Measurements from ENCODE around the gene ADSL.

The ADSL gene

DNA sequence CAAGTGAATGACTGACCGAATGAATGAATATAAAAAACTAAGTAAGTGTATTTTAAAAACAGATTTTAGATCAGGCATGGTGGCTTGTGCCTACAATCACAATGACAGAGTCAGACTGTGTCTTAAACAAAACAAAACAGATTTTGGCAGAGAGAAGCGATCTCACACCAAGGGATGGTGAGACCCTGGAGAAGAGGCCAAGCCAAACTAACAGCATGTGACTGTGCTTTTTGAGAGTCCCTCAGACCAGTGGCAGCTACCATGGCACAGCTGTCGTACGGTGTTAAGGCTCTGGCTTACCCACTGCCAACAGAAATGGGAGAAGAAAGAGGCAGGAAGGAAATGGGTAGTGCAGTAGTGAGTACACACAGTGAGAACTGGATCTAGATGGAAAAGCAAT, 84.7 kb downstream of the ADSL start:
- TF ChIP-seq, protein P1, sequence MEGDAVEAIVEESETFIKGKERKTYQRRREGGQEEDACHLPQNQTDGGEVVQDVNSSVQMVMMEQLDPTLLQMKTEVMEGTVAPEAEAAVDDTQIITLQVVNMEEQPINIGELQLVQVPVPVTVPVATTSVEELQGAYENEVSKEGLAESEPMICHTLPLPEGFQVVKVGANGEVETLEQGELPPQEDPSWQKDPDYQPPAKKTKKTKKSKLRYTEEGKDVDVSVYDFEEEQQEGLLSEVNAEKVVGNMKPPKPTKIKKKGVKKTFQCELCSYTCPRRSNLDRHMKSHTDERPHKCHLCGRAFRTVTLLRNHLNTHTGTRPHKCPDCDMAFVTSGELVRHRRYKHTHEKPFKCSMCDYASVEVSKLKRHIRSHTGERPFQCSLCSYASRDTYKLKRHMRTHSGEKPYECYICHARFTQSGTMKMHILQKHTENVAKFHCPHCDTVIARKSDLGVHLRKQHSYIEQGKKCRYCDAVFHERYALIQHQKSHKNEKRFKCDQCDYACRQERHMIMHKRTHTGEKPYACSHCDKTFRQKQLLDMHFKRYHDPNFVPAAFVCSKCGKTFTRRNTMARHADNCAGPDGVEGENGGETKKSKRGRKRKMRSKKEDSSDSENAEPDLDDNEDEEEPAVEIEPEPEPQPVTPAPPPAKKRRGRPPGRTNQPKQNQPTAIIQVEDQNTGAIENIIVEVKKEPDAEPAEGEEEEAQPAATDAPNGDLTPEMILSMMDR (IDR thresholded peaks at IDR 0.05; ENCODE audit: control insufficient read depth, extremely low read depth, insufficient read depth) = no peak
- H3K4me3 ChIP-seq (ENCODE audit: low read depth, low read length) = no peak overlapping the region
- DNase-seq (ENCODE audit: low read depth) = no peak

DNA sequence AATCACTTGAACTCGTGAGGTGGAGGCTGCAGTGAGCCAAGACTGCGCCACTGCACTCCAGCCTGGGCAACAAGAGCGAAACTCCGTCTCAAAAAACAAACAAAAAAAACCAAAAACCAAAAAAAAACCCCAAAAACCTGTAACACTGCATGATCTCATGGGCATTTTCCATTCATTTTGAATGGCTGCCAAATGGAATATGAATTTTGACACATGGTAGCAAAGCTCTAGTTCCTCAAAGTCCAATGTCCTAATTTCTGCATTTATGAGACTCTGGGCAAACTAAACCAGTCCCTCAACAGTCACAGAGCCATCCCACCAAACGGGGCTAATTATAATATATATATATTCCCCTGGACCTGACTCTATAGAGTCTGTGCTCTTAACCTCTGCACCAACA, 85.9 kb downstream of the ADSL start:
- TF ChIP-seq, protein P1 (IDR thresholded peaks at IDR 0.05; ENCODE audit: control insufficient read depth, extremely low read depth, insufficient read depth) = no peak
- DNase-seq (ENCODE audit: low read depth) = no peak

DNA sequence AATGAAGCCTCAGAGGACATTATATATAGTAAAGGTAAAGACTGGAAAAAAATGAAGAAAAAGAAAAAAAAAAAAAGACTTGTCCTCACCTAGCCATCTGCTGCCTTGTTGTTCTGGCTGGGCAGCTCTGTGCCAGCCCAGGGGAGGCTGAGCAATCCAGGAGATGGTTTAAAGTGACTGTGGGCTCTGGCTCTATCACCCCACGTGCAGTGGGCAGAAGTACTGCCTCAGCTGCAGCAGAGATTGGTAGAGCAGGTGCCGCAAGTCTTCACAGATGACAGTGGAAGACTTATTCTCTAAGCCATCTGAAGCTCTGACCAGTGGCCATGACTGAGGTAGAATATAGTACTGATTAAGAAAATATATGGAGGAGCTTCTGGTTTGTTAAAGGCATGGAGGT, 86.3 kb downstream of the ADSL start:
- TF ChIP-seq, protein P1 (IDR thresholded peaks at IDR 0.05; ENCODE audit: control insufficient read depth, extremely low read depth, insufficient read depth) = no peak
- H3K4me3 ChIP-seq (ENCODE audit: low read depth, low read length) = no peak overlapping the region

More for the DNA sequence above, 85.9 kb downstream of the ADSL start:
- H3K4me3 ChIP-seq (ENCODE audit: low read depth, low read length) = no peak overlapping the region

DNA sequence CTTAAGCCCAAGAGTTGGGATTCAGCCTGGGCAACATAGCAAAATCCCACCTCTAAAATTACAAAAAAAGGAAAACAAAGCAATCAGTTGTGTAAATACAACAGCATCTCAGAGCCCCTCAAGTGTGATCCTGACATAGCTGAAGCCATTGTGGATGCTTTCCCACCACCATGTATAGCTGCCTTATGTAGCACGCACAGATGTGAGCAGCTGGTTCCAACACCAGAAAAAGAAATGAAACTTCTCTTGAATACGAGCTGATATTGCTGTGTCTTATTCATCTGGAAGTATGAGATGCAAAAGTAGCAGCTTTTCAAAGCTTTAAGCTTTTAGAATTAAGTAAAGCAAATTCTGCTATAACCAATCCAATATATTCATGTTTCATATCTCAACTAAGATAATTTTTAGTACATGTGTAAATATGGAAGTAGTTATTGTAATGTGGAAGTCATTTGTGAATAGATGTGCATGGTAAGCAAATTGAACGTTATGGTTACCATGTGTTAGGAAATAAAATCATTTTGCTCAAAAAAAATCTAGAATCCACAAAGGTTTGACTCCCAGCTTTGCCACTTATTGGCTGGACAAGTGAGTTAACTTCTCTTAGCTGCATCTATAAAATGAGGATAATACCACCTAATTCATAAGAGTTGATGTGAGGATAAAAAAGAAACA, 87.3 kb downstream of the ADSL start:
- TF ChIP-seq, protein P1 (IDR thresholded peaks at IDR 0.05; ENCODE audit: control insufficient read depth, extremely low read depth, insufficient read depth) = no peak
- no peak overlapping the region for H3K4me3 ChIP-seq (ENCODE audit: low read depth, low read length)

More for the DNA sequence above, 86.3 kb downstream of the ADSL start:
- DNase-seq (ENCODE audit: low read depth) = no peak

DNA sequence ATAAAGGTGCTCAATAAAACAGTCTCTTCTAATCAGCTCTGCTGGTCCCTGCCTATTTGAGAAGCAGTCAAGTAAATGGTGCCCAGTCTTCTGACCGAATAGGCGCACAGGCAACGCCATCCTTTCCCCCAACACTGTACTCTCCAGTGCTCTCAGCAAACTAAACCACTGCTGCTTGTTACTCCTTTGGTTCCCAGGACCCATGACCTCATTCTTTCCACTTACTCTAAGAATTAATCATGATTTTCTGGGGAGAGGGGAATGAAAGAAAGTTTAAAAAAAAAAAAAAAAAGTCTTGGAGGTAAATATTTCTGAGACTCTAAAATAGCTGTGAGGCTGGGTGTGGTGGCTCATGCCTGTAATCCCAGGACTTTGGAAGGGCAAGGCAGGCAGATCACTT, 87.8 kb downstream of the ADSL start:
- TF ChIP-seq, protein P1 (IDR thresholded peaks at IDR 0.05; ENCODE audit: control insufficient read depth, extremely low read depth, insufficient read depth) = no peak
- no peak for DNase-seq (ENCODE audit: low read depth)
- no peak overlapping the region for H3K4me3 ChIP-seq (ENCODE audit: low read depth, low read length)

More for the DNA sequence above, 87.3 kb downstream of the ADSL start:
- DNase-seq (ENCODE audit: low read depth) = no peak

DNA sequence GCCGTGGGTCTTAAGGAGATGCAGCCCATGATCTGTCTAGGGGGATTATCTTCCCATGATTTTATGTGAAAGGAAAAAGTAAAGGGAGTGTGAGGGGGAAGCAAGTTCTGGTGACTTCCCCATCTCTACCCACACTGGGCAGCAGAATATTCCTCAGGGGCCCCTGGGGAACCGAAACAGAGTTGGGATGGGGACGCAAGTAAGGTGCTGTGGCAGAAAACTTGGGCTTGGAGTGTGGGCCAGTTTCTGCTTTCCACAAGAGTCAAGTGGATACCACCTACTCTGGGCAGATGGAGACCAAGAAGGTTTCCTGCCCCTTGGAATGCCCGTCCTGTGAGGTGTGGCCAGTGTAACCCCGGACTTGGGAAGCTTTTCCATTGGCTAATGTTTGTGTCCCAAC, 88.4 kb downstream of the ADSL start:
- H3K4me3 ChIP-seq (ENCODE audit: low read depth, low read length) = no peak overlapping the region
- TF ChIP-seq, protein P1 (IDR thresholded peaks at IDR 0.05; ENCODE audit: control insufficient read depth, extremely low read depth, insufficient read depth) = no peak
- DNase-seq (ENCODE audit: low read depth) = no peak
